ENCODE measurements around the gene MBD3L2B. TPM values are rescaled to one million over a fixed set of nuclear protein-coding genes. Genes with fewer than 3 reads are reported as not detected.
"Not testable (repeated sequence)": the region's sequence is repeated elsewhere in the genome, so short reads cannot be mapped to it uniquely, and the experiment has no call there.

The MBD3L2B gene
- total RNA-seq, 1 experiment from 2014 or later: 0.69 TPM

DNA sequence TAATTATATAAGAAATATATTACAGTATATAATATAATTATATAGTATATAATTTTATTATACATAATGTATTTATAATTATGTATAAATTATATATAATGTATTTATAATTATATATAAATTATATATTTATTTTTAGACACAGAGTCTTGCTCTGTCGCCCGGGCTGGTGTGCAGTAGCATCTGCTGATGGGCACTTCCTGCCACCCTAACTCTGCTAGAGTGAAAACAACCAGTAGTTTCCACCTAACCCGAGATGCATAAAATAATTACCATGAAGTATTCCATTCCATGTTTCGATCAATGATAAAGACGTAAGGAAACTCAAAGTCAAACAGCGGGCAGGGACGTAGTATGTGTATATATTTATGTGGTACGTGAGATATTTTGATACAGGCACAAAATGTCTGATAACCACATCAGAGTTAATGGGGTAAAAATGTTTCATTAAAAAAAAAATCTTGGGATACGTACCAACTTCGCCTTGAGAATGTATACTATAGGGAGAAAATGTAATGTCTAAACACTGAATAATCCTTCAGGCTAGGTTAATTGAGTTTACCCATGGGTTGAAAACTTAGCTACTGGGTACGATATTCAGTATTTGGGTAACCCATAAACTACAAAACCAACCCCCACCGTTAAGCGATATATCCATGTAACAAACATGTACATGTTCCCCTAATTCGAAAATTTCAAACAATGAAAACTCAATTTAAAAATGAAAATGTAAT lies 33.6 kb upstream of the MBD3L2B start:
- intact Hi-C loops (cut with micrococcal nuclease; ENCODE audit: unreplicated experiment); POLR2A ChIA-PET (ENCODE audit: low non-redundant PET); H3K36me3 ChIP-seq (ENCODE audit: insufficient read depth, low read length, poor library complexity, severe bottlenecking); H3K9me3 ChIP-seq (ENCODE audit: low read depth, low read length, poor library complexity, severe bottlenecking); H3K4me3 ChIP-seq (ENCODE audit: low read depth, low read length, poor library complexity, severe bottlenecking); BruUV-seq (replicated peaks); H3K27ac ChIP-seq (ENCODE audit: low read depth, low read length, poor library complexity, severe bottlenecking); H3K27me3 ChIP-seq (replicated peaks; ENCODE audit: insufficient read depth, low read depth, low read length, poor library complexity); DNase-seq (ENCODE audit: low spot score); H3K4me1 ChIP-seq (ENCODE audit: insufficient read depth, low read length, poor library complexity, severe bottlenecking); CTCF ChIA-PET: not testable (repeated sequence)

DNA sequence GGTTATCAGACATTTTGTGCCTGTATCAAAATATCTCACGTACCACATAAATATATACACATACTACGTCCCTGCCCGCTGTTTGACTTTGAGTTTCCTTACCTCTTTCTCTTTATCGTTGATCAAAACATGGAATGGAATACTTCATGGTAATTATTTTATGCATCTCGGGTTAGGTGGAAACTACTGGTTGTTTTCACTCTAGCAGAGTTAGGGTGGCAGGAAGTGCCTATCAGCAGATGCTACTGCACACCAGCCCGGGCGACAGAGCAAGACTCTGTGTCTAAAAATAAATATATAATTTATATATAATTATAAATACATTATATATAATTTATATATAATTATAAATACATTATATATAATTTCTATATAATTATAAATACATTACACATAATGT lies 31.7 kb upstream of the MBD3L2B start:
- H3K4me1 ChIP-seq (ENCODE audit: insufficient read depth, low read length, poor library complexity, severe bottlenecking); H3K36me3 ChIP-seq (ENCODE audit: insufficient read depth, low read length, poor library complexity, severe bottlenecking); POLR2A ChIA-PET (ENCODE audit: low non-redundant PET); CTCF ChIA-PET; intact Hi-C loops (cut with micrococcal nuclease; ENCODE audit: unreplicated experiment); H3K9me3 ChIP-seq (ENCODE audit: low read depth, low read length, poor library complexity, severe bottlenecking); H3K27me3 ChIP-seq (replicated peaks; ENCODE audit: insufficient read depth, low read depth, low read length, poor library complexity); H3K4me3 ChIP-seq (ENCODE audit: low read depth, low read length, poor library complexity, severe bottlenecking); H3K27ac ChIP-seq (ENCODE audit: low read depth, low read length, poor library complexity, severe bottlenecking); BruUV-seq (replicated peaks); DNase-seq (ENCODE audit: low spot score): not testable (repeated sequence)

DNA sequence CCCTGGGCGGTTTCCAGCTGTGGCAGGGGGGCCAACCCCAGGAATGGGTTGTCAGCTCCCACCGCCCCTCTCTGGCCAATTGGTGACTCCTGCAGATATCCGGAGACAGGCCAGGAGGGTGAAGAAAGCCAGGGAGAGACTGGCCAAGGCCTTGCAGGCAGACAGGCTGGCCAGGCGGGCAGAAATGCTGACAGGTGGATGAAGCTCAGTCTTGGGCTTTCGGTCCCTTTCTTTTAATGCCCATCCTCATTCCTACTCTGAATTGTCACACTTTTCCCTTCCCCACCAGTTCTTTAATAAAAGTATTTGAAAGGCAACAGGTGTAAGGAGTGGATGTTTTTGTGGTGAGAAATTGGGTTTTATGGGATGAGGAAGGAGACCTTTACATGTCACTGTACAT lies 30.2 kb upstream of the MBD3L2B start:
- H3K36me3 ChIP-seq (ENCODE audit: insufficient read depth, low read length, poor library complexity, severe bottlenecking); POLR2A ChIA-PET (ENCODE audit: low non-redundant PET); DNase-seq (ENCODE audit: low spot score); H3K9me3 ChIP-seq (ENCODE audit: low read depth, low read length, poor library complexity, severe bottlenecking); H3K4me1 ChIP-seq (ENCODE audit: insufficient read depth, low read length, poor library complexity, severe bottlenecking); H3K27me3 ChIP-seq (replicated peaks; ENCODE audit: insufficient read depth, low read depth, low read length, poor library complexity); BruUV-seq (replicated peaks); H3K27ac ChIP-seq (ENCODE audit: low read depth, low read length, poor library complexity, severe bottlenecking); intact Hi-C loops (cut with micrococcal nuclease; ENCODE audit: unreplicated experiment); H3K4me3 ChIP-seq (ENCODE audit: low read depth, low read length, poor library complexity, severe bottlenecking); CTCF ChIA-PET: not testable (repeated sequence)

DNA sequence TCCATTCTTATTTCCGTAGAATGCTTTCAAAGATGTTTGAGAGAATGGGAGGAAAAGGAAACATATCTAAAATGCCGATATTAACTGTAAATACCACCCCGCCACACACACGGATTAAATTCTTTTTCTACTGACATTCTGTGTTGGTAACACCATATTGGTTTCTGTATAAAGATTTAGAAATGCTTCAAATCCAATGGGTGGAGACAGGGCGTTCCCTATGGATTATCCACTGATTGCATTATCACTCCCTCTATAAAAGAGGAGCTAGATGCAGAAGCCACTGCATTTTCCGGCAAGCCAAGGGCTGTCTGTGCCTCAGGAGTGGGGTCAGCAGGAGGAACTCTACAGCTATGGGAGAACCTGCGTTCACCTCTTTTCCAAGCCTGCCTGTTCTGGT lies 27.8 kb upstream of the MBD3L2B start, which contains the start of gene MBD3L2:
MBD3L2 (plus strand) TSS at position 301 of the 400 bp plus-strand sequence; CDS start at position 354, 53 bp downstream.
- H3K27me3 ChIP-seq (replicated peaks; ENCODE audit: insufficient read depth, low read depth, low read length, poor library complexity); H3K36me3 ChIP-seq (ENCODE audit: insufficient read depth, low read length, poor library complexity, severe bottlenecking); H3K9me3 ChIP-seq (ENCODE audit: low read depth, low read length, poor library complexity, severe bottlenecking); CTCF ChIA-PET; H3K27ac ChIP-seq (ENCODE audit: low read depth, low read length, poor library complexity, severe bottlenecking); POLR2A ChIA-PET (ENCODE audit: low non-redundant PET); intact Hi-C loops (cut with micrococcal nuclease; ENCODE audit: unreplicated experiment); H3K4me1 ChIP-seq (ENCODE audit: insufficient read depth, low read length, poor library complexity, severe bottlenecking); BruUV-seq (replicated peaks); H3K4me3 ChIP-seq (ENCODE audit: low read depth, low read length, poor library complexity, severe bottlenecking); DNase-seq (ENCODE audit: low spot score): not testable (repeated sequence)

DNA sequence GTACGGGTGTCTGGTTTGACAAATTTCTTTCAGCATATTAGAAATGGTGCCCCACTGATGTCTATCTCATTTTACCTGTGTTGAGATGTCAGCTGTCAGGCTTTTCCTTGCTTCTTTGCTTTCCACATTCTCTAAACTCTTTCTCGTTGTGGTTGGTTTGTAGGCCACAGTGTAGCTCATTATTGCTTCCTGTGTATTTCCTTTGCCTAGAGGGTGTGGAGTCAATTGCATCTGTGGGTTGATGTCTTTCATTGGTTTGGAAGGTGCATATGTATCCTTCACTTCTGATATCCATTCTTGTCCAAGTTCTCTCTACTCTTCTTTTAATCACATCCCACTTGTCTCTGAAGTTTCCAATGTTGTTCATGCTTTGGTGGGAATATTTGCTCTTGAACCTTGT lies 20.3 kb upstream of the MBD3L2B start:
- intact Hi-C loops (cut with micrococcal nuclease; ENCODE audit: unreplicated experiment); H3K36me3 ChIP-seq (ENCODE audit: insufficient read depth, low read length, poor library complexity, severe bottlenecking); H3K27me3 ChIP-seq (replicated peaks; ENCODE audit: insufficient read depth, low read depth, low read length, poor library complexity); CTCF ChIA-PET; POLR2A ChIA-PET (ENCODE audit: low non-redundant PET); H3K27ac ChIP-seq (ENCODE audit: low read depth, low read length, poor library complexity, severe bottlenecking); H3K4me1 ChIP-seq (ENCODE audit: insufficient read depth, low read length, poor library complexity, severe bottlenecking); H3K9me3 ChIP-seq (ENCODE audit: low read depth, low read length, poor library complexity, severe bottlenecking); BruUV-seq (replicated peaks); DNase-seq (ENCODE audit: low spot score); H3K4me3 ChIP-seq (ENCODE audit: low read depth, low read length, poor library complexity, severe bottlenecking): not testable (repeated sequence)

DNA sequence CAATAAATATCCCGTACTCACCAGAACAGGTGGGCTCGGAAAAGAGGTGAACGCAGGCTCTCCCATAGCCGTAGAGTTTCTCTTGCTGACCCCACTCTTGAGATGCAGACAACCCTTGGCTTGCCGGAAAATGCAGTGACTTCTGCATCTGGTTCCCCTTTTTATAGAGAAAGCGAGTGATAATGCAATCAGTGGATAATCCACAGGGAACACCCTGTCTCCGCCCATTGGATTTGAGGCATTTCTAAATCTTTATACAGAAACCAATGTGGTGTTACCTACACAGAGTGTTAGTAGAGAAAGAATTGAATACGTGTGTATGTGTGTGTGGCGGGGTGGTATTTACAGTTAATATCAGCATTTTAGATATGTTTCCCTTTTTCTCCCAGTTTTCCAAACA lies 18.8 kb upstream of the MBD3L2B start, which contains the start of gene MBD3L4:
MBD3L4 (minus strand) TSS at position 101 of the 400 bp plus-strand sequence; CDS start at position 66, 35 bp downstream.
- not testable (repeated sequence) for H3K4me3 ChIP-seq (ENCODE audit: low read depth, low read length, poor library complexity, severe bottlenecking)

DNA sequence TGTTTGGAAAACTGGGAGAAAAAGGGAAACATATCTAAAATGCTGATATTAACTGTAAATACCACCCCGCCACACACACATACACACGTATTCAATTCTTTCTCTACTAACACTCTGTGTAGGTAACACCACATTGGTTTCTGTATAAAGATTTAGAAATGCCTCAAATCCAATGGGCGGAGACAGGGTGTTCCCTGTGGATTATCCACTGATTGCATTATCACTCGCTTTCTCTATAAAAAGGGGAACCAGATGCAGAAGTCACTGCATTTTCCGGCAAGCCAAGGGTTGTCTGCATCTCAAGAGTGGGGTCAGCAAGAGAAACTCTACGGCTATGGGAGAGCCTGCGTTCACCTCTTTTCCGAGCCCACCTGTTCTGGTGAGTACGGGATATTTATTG lies 9.0 kb upstream of the MBD3L2B start, which contains the start of gene MBD3L5:
MBD3L5 (plus strand) TSS at position 301 of the 400 bp plus-strand sequence; CDS start at position 335, 34 bp downstream.
- DNase-seq (ENCODE audit: low spot score); CTCF ChIA-PET; H3K4me3 ChIP-seq (ENCODE audit: low read depth, low read length, poor library complexity, severe bottlenecking); H3K27ac ChIP-seq (ENCODE audit: low read depth, low read length, poor library complexity, severe bottlenecking); POLR2A ChIA-PET (ENCODE audit: low non-redundant PET); H3K9me3 ChIP-seq (ENCODE audit: low read depth, low read length, poor library complexity, severe bottlenecking); intact Hi-C loops (cut with micrococcal nuclease; ENCODE audit: unreplicated experiment); H3K4me1 ChIP-seq (ENCODE audit: insufficient read depth, low read length, poor library complexity, severe bottlenecking); H3K27me3 ChIP-seq (replicated peaks; ENCODE audit: insufficient read depth, low read depth, low read length, poor library complexity); BruUV-seq (replicated peaks); H3K36me3 ChIP-seq (ENCODE audit: insufficient read depth, low read length, poor library complexity, severe bottlenecking): not testable (repeated sequence)

More for the DNA sequence above, 18.8 kb upstream of the MBD3L2B start, which contains the start of gene MBD3L4:
- H3K27ac ChIP-seq (ENCODE audit: low read depth, low read length, poor library complexity, severe bottlenecking); H3K27me3 ChIP-seq (replicated peaks; ENCODE audit: insufficient read depth, low read depth, low read length, poor library complexity); BruUV-seq (replicated peaks); DNase-seq (ENCODE audit: low spot score); H3K36me3 ChIP-seq (ENCODE audit: insufficient read depth, low read length, poor library complexity, severe bottlenecking); H3K4me1 ChIP-seq (ENCODE audit: insufficient read depth, low read length, poor library complexity, severe bottlenecking); H3K9me3 ChIP-seq (ENCODE audit: low read depth, low read length, poor library complexity, severe bottlenecking); CTCF ChIA-PET; POLR2A ChIA-PET (ENCODE audit: low non-redundant PET); intact Hi-C loops (cut with micrococcal nuclease; ENCODE audit: unreplicated experiment): not testable (repeated sequence)

DNA sequence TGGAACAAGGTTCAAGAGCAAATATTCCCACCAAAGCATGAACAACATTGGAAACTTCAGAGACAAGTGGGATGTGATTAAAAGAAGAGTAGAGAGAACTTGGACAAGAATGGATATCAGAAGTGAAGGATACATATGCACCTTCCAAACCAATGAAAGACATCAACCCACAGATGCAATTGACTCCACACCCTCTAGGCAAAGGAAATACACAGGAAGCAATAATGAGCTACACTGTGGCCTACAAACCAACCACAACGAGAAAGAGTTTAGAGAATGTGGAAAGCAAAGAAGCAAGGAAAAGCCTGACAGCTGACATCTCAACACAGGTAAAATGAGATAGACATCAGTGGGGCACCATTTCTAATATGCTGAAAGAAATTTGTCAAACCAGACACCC lies 7.6 kb upstream of the MBD3L2B start:
- intact Hi-C loops (cut with micrococcal nuclease; ENCODE audit: unreplicated experiment); H3K9me3 ChIP-seq (ENCODE audit: low read depth, low read length, poor library complexity, severe bottlenecking); DNase-seq (ENCODE audit: low spot score); CTCF ChIA-PET; H3K4me3 ChIP-seq (ENCODE audit: low read depth, low read length, poor library complexity, severe bottlenecking); H3K4me1 ChIP-seq (ENCODE audit: insufficient read depth, low read length, poor library complexity, severe bottlenecking); H3K36me3 ChIP-seq (ENCODE audit: insufficient read depth, low read length, poor library complexity, severe bottlenecking); H3K27ac ChIP-seq (ENCODE audit: low read depth, low read length, poor library complexity, severe bottlenecking); H3K27me3 ChIP-seq (replicated peaks; ENCODE audit: insufficient read depth, low read depth, low read length, poor library complexity); POLR2A ChIA-PET (ENCODE audit: low non-redundant PET); BruUV-seq (replicated peaks): not testable (repeated sequence)

Data from A673 (cell line).